Measurements from ENCODE around the gene VWDE. TPM values are rescaled to one million over a fixed set of nuclear protein-coding genes. Genes with fewer than 3 reads are reported as not detected.

Gene VWDE
- total and polyA plus RNA-seq, 2 donors from 2014 or later, result 0.69 to 1.5 TPM

DNA sequence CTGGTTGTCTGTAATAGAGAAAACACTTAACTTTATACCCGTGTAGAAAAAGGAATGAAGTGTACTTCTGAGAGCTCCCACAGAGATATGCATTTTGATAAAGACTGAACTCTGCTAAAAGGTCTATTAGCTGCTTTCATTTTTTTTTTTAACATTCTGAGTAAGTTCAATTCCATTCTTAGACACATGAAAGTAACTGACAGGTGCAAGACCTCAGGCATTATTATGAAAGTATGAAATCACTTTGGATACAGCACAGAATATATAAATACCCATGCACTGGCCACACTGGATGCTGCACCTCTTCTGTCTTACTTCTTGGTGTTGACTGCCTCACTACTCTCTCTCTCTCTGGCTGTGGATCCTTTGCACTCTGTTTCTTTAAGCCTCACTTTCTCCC is 46.2 kb downstream of the VWDE start:
- no peaks in the 10 kb centered on the region for H3K9me3 ChIP-seq (ENCODE audit: control insufficient read depth in 2 of 3, insufficient read depth in 1 of 3, low read length in 3 of 3)
- H3K36me3 ChIP-seq (ENCODE audit: control insufficient read depth in 2 of 3, insufficient read depth in 3 of 3, low read length in 3 of 3), result no peaks in the 10 kb centered on the region
- H3K4me1 ChIP-seq (ENCODE audit: control insufficient read depth in 2 of 3, insufficient read depth in 2 of 3, low read depth in 1 of 3, low read length in 3 of 3), result no peaks in the 10 kb centered on the region
- H3K9ac ChIP-seq (ENCODE audit: low read length in 3 of 3), result no peak overlapping the region
- H3K27ac ChIP-seq (ENCODE audit: low read depth in 2 of 2, low read length in 2 of 2), result no peak overlapping the region
- FAIRE-seq (no peak), DNase-seq (no peak)
- TF ChIP-seq, protein P1, sequence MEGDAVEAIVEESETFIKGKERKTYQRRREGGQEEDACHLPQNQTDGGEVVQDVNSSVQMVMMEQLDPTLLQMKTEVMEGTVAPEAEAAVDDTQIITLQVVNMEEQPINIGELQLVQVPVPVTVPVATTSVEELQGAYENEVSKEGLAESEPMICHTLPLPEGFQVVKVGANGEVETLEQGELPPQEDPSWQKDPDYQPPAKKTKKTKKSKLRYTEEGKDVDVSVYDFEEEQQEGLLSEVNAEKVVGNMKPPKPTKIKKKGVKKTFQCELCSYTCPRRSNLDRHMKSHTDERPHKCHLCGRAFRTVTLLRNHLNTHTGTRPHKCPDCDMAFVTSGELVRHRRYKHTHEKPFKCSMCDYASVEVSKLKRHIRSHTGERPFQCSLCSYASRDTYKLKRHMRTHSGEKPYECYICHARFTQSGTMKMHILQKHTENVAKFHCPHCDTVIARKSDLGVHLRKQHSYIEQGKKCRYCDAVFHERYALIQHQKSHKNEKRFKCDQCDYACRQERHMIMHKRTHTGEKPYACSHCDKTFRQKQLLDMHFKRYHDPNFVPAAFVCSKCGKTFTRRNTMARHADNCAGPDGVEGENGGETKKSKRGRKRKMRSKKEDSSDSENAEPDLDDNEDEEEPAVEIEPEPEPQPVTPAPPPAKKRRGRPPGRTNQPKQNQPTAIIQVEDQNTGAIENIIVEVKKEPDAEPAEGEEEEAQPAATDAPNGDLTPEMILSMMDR (IDR thresholded peaks at IDR 0.05; ENCODE audit: borderline replicate concordance, extremely low read depth, insufficient read depth), result no peak
- intact Hi-C loops (cut with DNase I), result no loop called here
- no peak overlapping the region for H3K4me3 ChIP-seq (ENCODE audit: low read length in 3 of 3)
- H3K27me3 ChIP-seq (ENCODE audit: control insufficient read depth, insufficient read depth, low read length), result no peaks in the 10 kb centered on the region

DNA sequence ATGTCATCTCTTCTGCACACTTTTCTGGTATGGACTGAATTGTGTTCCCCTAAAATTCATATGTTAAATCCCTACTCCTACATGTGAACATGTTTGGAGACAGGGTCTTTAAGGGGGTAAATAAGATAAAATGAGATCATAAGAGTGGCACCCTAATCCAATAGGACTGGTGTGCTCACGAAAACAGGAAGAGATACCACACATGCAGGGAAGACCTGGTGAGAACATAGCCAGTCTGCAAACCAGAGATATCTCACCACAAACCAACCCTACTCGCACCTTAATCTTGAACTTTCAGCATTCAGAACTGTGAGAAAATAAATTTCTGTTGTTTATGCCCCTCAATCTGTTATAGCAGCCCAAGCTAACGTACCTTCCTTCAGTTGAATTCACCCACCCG is 51.8 kb downstream of the VWDE start:
- intact Hi-C loops (cut with DNase I), result no loop called here
- DNase-seq (no peak), FAIRE-seq (no peak)
- no peak overlapping the region for H3K4me3 ChIP-seq (ENCODE audit: low read length in 3 of 3)
- no peaks in the 10 kb centered on the region for H3K9me3 ChIP-seq (ENCODE audit: control insufficient read depth in 2 of 3, insufficient read depth in 1 of 3, low read length in 3 of 3)
- no peaks in the 10 kb centered on the region for H3K27me3 ChIP-seq (ENCODE audit: control insufficient read depth, insufficient read depth, low read length)
- no peak overlapping the region for H3K27ac ChIP-seq (ENCODE audit: low read depth in 2 of 2, low read length in 2 of 2)
- H3K9ac ChIP-seq (ENCODE audit: low read length in 3 of 3), result no peak overlapping the region
- no peaks in the 10 kb centered on the region for H3K4me1 ChIP-seq (ENCODE audit: control insufficient read depth in 2 of 3, insufficient read depth in 2 of 3, low read depth in 1 of 3, low read length in 3 of 3)
- TF ChIP-seq, protein P1 (IDR thresholded peaks at IDR 0.05; ENCODE audit: borderline replicate concordance, extremely low read depth, insufficient read depth), result no peak
- no peaks in the 10 kb centered on the region for H3K36me3 ChIP-seq (ENCODE audit: control insufficient read depth in 2 of 3, insufficient read depth in 3 of 3, low read length in 3 of 3)

DNA sequence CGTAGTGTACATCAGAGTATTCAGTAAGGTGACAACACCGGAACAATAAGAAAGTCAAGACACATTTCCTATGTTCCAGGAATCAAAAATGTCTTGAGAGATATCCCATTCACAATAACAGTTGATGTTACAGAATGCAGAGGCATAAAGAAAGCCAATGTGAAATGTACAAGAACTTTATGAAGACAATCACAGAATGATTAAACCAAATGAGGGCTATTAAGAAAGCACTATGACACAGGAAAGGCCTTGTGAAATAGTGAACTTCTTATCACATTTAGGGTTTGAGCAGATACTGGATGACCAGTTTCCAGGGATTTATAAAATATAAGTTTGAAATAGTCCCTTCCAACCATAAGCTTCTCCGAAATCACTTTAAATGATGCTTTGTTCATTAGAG is 52.7 kb downstream of the VWDE start:
- TF ChIP-seq, protein P1 (IDR thresholded peaks at IDR 0.05; ENCODE audit: borderline replicate concordance, extremely low read depth, insufficient read depth), result no peak
- no peak overlapping the region for H3K4me3 ChIP-seq (ENCODE audit: low read length in 3 of 3)
- no peak overlapping the region for H3K27ac ChIP-seq (ENCODE audit: low read depth in 2 of 2, low read length in 2 of 2)
- no peaks in the 10 kb centered on the region for H3K4me1 ChIP-seq (ENCODE audit: control insufficient read depth in 2 of 3, insufficient read depth in 2 of 3, low read depth in 1 of 3, low read length in 3 of 3)
- no peaks in the 10 kb centered on the region for H3K36me3 ChIP-seq (ENCODE audit: control insufficient read depth in 2 of 3, insufficient read depth in 3 of 3, low read length in 3 of 3)
- FAIRE-seq, result no peak
- H3K9me3 ChIP-seq (ENCODE audit: control insufficient read depth in 2 of 3, insufficient read depth in 1 of 3, low read length in 3 of 3), result no peaks in the 10 kb centered on the region
- DNase-seq, result no peak
- intact Hi-C loops (cut with DNase I), result no loop called here
- H3K9ac ChIP-seq (ENCODE audit: low read length in 3 of 3), result no peak overlapping the region
- H3K27me3 ChIP-seq (ENCODE audit: control insufficient read depth, insufficient read depth, low read length), result no peaks in the 10 kb centered on the region

DNA sequence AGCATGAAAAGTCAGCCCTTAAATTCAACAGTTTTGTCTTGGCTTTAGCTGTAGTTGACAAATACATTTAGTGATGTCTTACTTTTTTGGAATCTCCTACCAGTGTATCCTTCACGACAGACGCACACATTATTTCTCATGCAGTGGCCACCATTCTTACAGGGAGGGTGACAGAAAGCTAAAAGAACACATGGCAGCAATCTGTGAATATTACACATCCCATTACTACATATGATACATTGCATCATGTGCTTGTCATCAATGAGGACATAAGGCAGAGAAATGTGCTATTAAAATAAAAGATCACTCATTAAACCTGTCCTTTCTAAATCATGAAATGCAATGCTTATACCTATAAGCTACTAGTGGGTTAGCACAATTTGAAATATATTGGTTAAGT is 66.6 kb downstream of the VWDE start:
- no peaks in the 10 kb centered on the region for H3K27me3 ChIP-seq (ENCODE audit: control insufficient read depth, insufficient read depth, low read length)
- H3K4me3 ChIP-seq (ENCODE audit: low read length in 3 of 3), result no peak overlapping the region
- H3K36me3 ChIP-seq (ENCODE audit: control insufficient read depth in 2 of 3, insufficient read depth in 3 of 3, low read length in 3 of 3), result no peaks in the 10 kb centered on the region
- H3K9me3 ChIP-seq (ENCODE audit: control insufficient read depth in 2 of 3, insufficient read depth in 1 of 3, low read length in 3 of 3), result no peaks in the 10 kb centered on the region
- H3K9ac ChIP-seq (ENCODE audit: low read length in 3 of 3), result no peak overlapping the region
- TF ChIP-seq, protein P1 (IDR thresholded peaks at IDR 0.05; ENCODE audit: borderline replicate concordance, extremely low read depth, insufficient read depth), result no peak
- no peak for FAIRE-seq
- H3K27ac ChIP-seq (ENCODE audit: low read depth in 2 of 2, low read length in 2 of 2), result no peak overlapping the region
- intact Hi-C loops (cut with DNase I), result no loop called here
- DNase-seq, result no peak
- H3K4me1 ChIP-seq (ENCODE audit: control insufficient read depth in 2 of 3, insufficient read depth in 2 of 3, low read depth in 1 of 3, low read length in 3 of 3), result no peaks in the 10 kb centered on the region
